H9 (cell line): ENCODE measurements around the gene SNED1. TPM values are rescaled to one million over a fixed set of nuclear protein-coding genes. Genes with fewer than 3 reads are reported as not detected.

Experiments used
- DNase-seq: peaks from one replicate; pipeline ENCODE4 v3.0.0-alpha.2; 2017
- H2AFZ ChIP-seq: one replicate; pipeline ENCODE4 v1.6.1; 2013; ENCODE audit warnings: mild to moderate bottlenecking, low read length, control low read depth, moderate library complexity
- H2AK5ac ChIP-seq: 2 replicates; pipeline ENCODE4 v1.6.1; 2013; ENCODE audit warnings: low read length, control low read depth, mixed read lengths; ENCODE audit not compliant: insufficient read length
- H2BK120ac ChIP-seq: one replicate; pipeline ENCODE4 v1.6.1; 2013; ENCODE audit warnings: low read depth, mild to moderate bottlenecking, low read length, control low read depth, inconsistent platforms; ENCODE audit not compliant: poor library complexity, severe bottlenecking
- H2BK12ac ChIP-seq: 2 replicates; pipeline ENCODE4 v1.6.1; 2013; ENCODE audit warnings: low read length, control low read depth, mixed read lengths, low read depth; ENCODE audit not compliant: insufficient read length
- H2BK15ac ChIP-seq: 2 replicates; pipeline ENCODE4 v1.6.1; 2013; ENCODE audit warnings: low read depth, low read length, control low read depth
- H2BK20ac ChIP-seq: one replicate; pipeline ENCODE4 v1.6.1; 2013; ENCODE audit warnings: low read depth, mild to moderate bottlenecking, low read length, control low read depth, inconsistent platforms; ENCODE audit not compliant: poor library complexity, severe bottlenecking
- H2BK5ac ChIP-seq: 2 replicates; pipeline ENCODE4 v1.6.1; 2013; ENCODE audit warnings: low read length, control low read depth, mixed read lengths; ENCODE audit not compliant: insufficient read length
- H3K14ac ChIP-seq: 2 replicates; pipeline ENCODE4 v1.6.1; 2013; ENCODE audit warnings: low read length, control low read depth; ENCODE audit not compliant: insufficient read depth
- H3K18ac ChIP-seq: 2 replicates; pipeline ENCODE4 v1.6.1; 2013; ENCODE audit warnings: low read depth, mild to moderate bottlenecking, mixed read lengths, low read length, control low read depth; ENCODE audit not compliant: insufficient read length
- H3K23ac ChIP-seq: 2 replicates; pipeline ENCODE4 v1.6.1; 2013; ENCODE audit warnings: low read length, control low read depth, mixed read lengths, low read depth; ENCODE audit not compliant: insufficient read length
- H3K23me2 ChIP-seq: 2 replicates; pipeline ENCODE4 v1.6.1; 2013; ENCODE audit warnings: low read depth, mild to moderate bottlenecking, mixed read lengths, low read length, control low read depth; ENCODE audit not compliant: insufficient read length, poor library complexity, severe bottlenecking
- H3K27ac ChIP-seq: 2 replicates; pipeline ENCODE4 v1.5.1; 2013; ENCODE audit warnings: low read length, control low read depth, mixed read lengths, low read depth; ENCODE audit not compliant: insufficient read length
- H3K27me3 ChIP-seq: 2 replicates; pipeline ENCODE4 v1.6.1; 2013; ENCODE audit warnings: low read length, control low read depth, inconsistent platforms; ENCODE audit not compliant: insufficient read depth
- H3K4ac ChIP-seq: 2 replicates; pipeline ENCODE4 v1.6.1; 2013; ENCODE audit warnings: low read depth, mild to moderate bottlenecking, control low read depth, inconsistent platforms, low read length, moderate library complexity
- H3K4me1 ChIP-seq: 2 replicates; pipeline ENCODE4 v1.6.1; 2013; ENCODE audit warnings: low read length, control low read depth, inconsistent platforms; ENCODE audit not compliant: insufficient read depth
- H3K4me2 ChIP-seq: 2 replicates; pipeline ENCODE4 v1.6.1; 2013; ENCODE audit warnings: low read length, control low read depth, mixed read lengths; ENCODE audit not compliant: insufficient read length, insufficient read depth
- H3K56ac ChIP-seq: 2 replicates; pipeline ENCODE4 v1.6.1; 2013; ENCODE audit warnings: low read depth, mild to moderate bottlenecking, mixed read lengths, low read length, control low read depth; ENCODE audit not compliant: insufficient read length
- H3K79me1 ChIP-seq: 2 replicates; pipeline ENCODE4 v1.6.1; 2013; ENCODE audit warnings: low read depth, mild to moderate bottlenecking, moderate library complexity, low read length, control low read depth, inconsistent platforms; ENCODE audit not compliant: insufficient read depth, poor library complexity, severe bottlenecking
- H3K79me2 ChIP-seq: 2 replicates; pipeline ENCODE4 v1.6.1; 2013; ENCODE audit warnings: low read length, control low read depth, inconsistent platforms; ENCODE audit not compliant: insufficient read depth
- H3K9ac ChIP-seq: 2 replicates; pipeline ENCODE4 v1.6.1; 2013; ENCODE audit warnings: low read length, control low read depth, mixed read lengths; ENCODE audit not compliant: insufficient read length; ENCODE audit errors: extremely low read depth
- H3K9me3 ChIP-seq: one replicate; pipeline ENCODE4 v1.6.1; 2013; ENCODE audit warnings: low read depth, low read length, inconsistent platforms; ENCODE audit not compliant: control insufficient read depth
- H3T11ph ChIP-seq: one replicate; pipeline ENCODE4 v1.6.1; 2013; ENCODE audit warnings: mild to moderate bottlenecking, low read length, control low read depth, inconsistent platforms
- H4K20me1 ChIP-seq: one replicate; pipeline ENCODE4 v1.6.1; 2013; ENCODE audit not compliant: control insufficient read depth, insufficient read length, insufficient read depth
- H4K5ac ChIP-seq: 2 replicates; pipeline ENCODE4 v1.6.1; 2013; ENCODE audit warnings: low read depth, mild to moderate bottlenecking, mixed read lengths, low read length, control low read depth; ENCODE audit not compliant: insufficient read length
- H4K8ac ChIP-seq: replicated peaks from 2 replicates; pipeline ENCODE4 v1.6.1; 2013; ENCODE audit warnings: low read length, control low read depth, mixed read lengths, low read depth; ENCODE audit not compliant: insufficient read length
- H4K91ac ChIP-seq: 2 replicates; pipeline ENCODE4 v1.6.1; 2013; ENCODE audit warnings: low read depth, mild to moderate bottlenecking, moderate library complexity, mixed read lengths, low read length, control low read depth; ENCODE audit not compliant: insufficient read length
- H3K27ac Mint-ChIP-seq, 3 experiments: 2 replicates in 2 of 3; 3 replicates in 1 of 3; pipeline ENCODE4 v1.8.0; 2020 to 2021; ENCODE audit warnings: mixed read lengths in 3 of 3, mild to moderate bottlenecking in 1 of 3, moderate library complexity in 1 of 3
- H3K27me3 Mint-ChIP-seq: 2 replicates; pipeline ENCODE4 v1.8.0; 2021; ENCODE audit warnings: low read depth, mild to moderate bottlenecking, moderate library complexity, mixed read lengths
- H3K36me3 Mint-ChIP-seq, 3 experiments: 2 replicates in 2 of 3; 3 replicates in 1 of 3; pipeline ENCODE4 v1.8.0; 2020 to 2021; ENCODE audit warnings: low read depth in 3 of 3, mixed read lengths in 3 of 3; ENCODE audit not compliant: insufficient read depth in 1 of 3
- H3K4me1 Mint-ChIP-seq, 2 experiments: 2 replicates each; pipeline ENCODE4 v1.8.0; 2020; ENCODE audit warnings: mixed read lengths in 2 of 2
- H3K4me3 Mint-ChIP-seq, 2 experiments: 2 replicates in 1 of 2; 3 replicates in 1 of 2; pipeline ENCODE4 v1.8.0; 2020 to 2021; ENCODE audit warnings: mild to moderate bottlenecking in 2 of 2, mixed read lengths in 2 of 2, moderate library complexity in 1 of 2
- H3K9me3 Mint-ChIP-seq, 2 experiments: 2 replicates in 1 of 2; 3 replicates in 1 of 2; pipeline ENCODE4 v1.8.0; 2020; ENCODE audit warnings: mild to moderate bottlenecking in 2 of 2, mixed read lengths in 2 of 2, moderate library complexity in 1 of 2
- WGBS: extraction: QIAGEN DNeasy Blood & Tissue Kit; methylation state at CpG from one replicate; pipeline ENCODE4 v1.1.7; 2013; ENCODE audit warnings: missing lambda C conversion rate, low lambda C conversion rate, mixed read lengths; ENCODE audit not compliant: insufficient read length; ENCODE audit errors: extremely low coverage; 5-methylcytosine and 5-hydroxymethylcytosine counted together
- total RNA-seq: library from RNA; stranded (reverse); gene quantifications from 2 replicates; pipeline ENCODE4 v1.2.1, GENCODE V29; 2021
- TF ChIP-seq, protein P1 (sequence below): fragments of 200-600 bp; sonication (generic); conservative IDR thresholded peaks from 3 replicates; pipeline ENCODE4 v1.8.0; 2021; ENCODE audit warnings: antibody characterized with exemption, mild to moderate bottlenecking

SNED1 gene
- total RNA-seq, 1 experiment from 2014 or later: 2.5 TPM

DNA sequence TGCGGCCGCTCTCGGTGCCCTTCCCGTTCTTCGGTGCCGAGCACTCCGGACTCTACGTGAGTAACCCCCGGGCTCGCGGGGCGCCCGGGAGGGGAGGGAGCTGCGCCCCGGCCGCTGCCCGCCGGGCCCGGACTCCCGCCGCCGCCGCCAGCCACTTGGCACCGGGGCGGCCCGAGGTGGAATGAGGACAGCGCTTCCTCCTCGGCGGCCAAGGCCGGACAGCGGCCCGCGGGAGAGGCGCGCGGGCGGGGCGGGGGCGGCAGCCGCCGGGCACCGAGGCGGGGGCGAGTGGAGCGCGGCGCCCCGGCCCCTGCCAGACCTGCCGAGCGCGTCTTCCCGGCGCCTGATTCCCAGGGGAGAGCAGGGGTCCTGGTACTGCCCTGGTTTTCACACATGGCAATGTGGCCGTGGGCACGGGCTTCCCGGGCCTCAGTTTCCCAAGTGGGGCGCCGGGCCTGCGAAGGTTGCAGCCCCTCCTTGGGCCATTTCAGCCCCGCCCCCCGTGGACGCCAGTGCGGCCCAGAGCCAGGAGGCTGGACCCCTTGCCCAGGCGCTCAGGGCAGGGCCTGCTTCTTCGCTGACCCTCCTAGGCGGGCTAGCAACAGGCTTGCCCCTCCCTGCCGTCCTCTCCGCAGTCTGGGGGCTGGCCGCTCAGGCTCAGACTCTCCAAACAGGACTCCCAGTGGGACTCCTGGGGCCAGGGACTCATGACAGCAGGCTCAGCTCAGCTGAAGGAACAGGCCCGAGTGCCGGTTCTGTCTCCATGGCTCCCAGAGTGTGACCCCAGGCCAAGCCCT lies 775 bp downstream of the SNED1 start:
- H2BK12ac ChIP-seq: no peak overlapping the region
- H3K4me1 Mint-ChIP-seq: peaks cover 0 to 4% of the 10 kb centered on the region in 2 experiments; a peak in 2 of 4 replicates
- H4K20me1 ChIP-seq: no peaks in the 10 kb centered on the region
- peaks cover 3% of the 10 kb centered on the region; the same call in 1 of the 2 replicates for H3K27me3 ChIP-seq
- H3K79me1 ChIP-seq: no peaks in the 10 kb centered on the region
- H2AK5ac ChIP-seq: no peak overlapping the region
- no peak overlapping the region for H2BK15ac ChIP-seq
- H3K79me2 ChIP-seq: no peaks in the 10 kb centered on the region
- no peak overlapping the region for H3K4ac ChIP-seq
- H3K4me1 ChIP-seq: no peaks in the 10 kb centered on the region
- no peak overlapping the region for H4K5ac ChIP-seq
- peak overlapping the region; percentile 49 to 71 for H3K4me3 Mint-ChIP-seq
- WGBS: no CpG with 5 or more reads among the region's 71 CpGs
- TF ChIP-seq, protein P1, sequence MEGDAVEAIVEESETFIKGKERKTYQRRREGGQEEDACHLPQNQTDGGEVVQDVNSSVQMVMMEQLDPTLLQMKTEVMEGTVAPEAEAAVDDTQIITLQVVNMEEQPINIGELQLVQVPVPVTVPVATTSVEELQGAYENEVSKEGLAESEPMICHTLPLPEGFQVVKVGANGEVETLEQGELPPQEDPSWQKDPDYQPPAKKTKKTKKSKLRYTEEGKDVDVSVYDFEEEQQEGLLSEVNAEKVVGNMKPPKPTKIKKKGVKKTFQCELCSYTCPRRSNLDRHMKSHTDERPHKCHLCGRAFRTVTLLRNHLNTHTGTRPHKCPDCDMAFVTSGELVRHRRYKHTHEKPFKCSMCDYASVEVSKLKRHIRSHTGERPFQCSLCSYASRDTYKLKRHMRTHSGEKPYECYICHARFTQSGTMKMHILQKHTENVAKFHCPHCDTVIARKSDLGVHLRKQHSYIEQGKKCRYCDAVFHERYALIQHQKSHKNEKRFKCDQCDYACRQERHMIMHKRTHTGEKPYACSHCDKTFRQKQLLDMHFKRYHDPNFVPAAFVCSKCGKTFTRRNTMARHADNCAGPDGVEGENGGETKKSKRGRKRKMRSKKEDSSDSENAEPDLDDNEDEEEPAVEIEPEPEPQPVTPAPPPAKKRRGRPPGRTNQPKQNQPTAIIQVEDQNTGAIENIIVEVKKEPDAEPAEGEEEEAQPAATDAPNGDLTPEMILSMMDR: no peak
- H2BK120ac ChIP-seq: no peak overlapping the region
- H3K56ac ChIP-seq: no peak overlapping the region
- H3K9me3 Mint-ChIP-seq: peaks cover 8 to 11% of the 10 kb centered on the region in 2 experiments
- H3K14ac ChIP-seq: no peak overlapping the region
- no peak overlapping the region for H3K18ac ChIP-seq
- DNase-seq: peak; percentile 35
- H3K9ac ChIP-seq: no peak overlapping the region
- no peak overlapping the region for H3K27ac Mint-ChIP-seq
- no peak overlapping the region for H2BK20ac ChIP-seq
- H4K8ac ChIP-seq: no peak overlapping the region
- H4K91ac ChIP-seq: no peak overlapping the region
- H3T11ph ChIP-seq: no peak overlapping the region
- peaks cover 6% of the 10 kb centered on the region for H3K23me2 ChIP-seq
- no peak overlapping the region for H2AFZ ChIP-seq
- H3K23ac ChIP-seq: no peak overlapping the region
- peaks cover 48% of the 10 kb centered on the region for H3K27me3 Mint-ChIP-seq
- no peak overlapping the region for H3K27ac ChIP-seq
- H3K4me2 ChIP-seq: peak overlapping the region; percentile 19
- H3K36me3 Mint-ChIP-seq: peaks cover 2 to 9% (median 4%) of the 10 kb centered on the region in 3 experiments
- no peaks in the 10 kb centered on the region for H3K9me3 ChIP-seq
- H2BK5ac ChIP-seq: no peak overlapping the region
